Right atrium auricular region (tissue), 2 donors: Measurements from ENCODE around the gene TOR1AIP1. TPM values are rescaled to one million over a fixed set of nuclear protein-coding genes. Genes with fewer than 3 reads are reported as not detected.
"Not testable (repeated sequence)": the region's sequence is repeated elsewhere in the genome, so short reads cannot be mapped to it uniquely, and the experiment has no call there.

ENCODE experiments used
- DNase-seq: peaks from one replicate; pipeline ENCODE4 v3.0.0-alpha.2; 2019; ENCODE audit warnings: low spot score
- H3K27ac ChIP-seq, 2 donors: fragments of 200-600 bp; sonication (generic); 1 replicate in 1 of 2; 2 replicates in 1 of 2; pipeline ENCODE4 v1.5.1; 2016 to 2019
- H3K27me3 ChIP-seq, 2 donors: fragments of 200-600 bp; sonication (generic); one replicate each; pipeline versions ENCODE4 v1.5.1 to v1.6.0; 2017 to 2019
- H3K36me3 ChIP-seq: fragments of 200-600 bp; sonication (generic); one replicate; pipeline ENCODE4 v1.5.1; 2016
- H3K4me1 ChIP-seq, 2 donors: fragments of 200-600 bp; sonication (generic); one replicate each; pipeline versions ENCODE4 v1.5.1 to v1.6.0; 2017 to 2019
- H3K4me3 ChIP-seq, 2 donors: fragments of 200-600 bp; sonication (generic); 1 replicate in 1 of 2; 2 replicates in 1 of 2; pipeline ENCODE4 v1.5.1; 2017 to 2019; ENCODE audit warnings: mild to moderate bottlenecking in 1 of 2, moderate library complexity in 1 of 2
- H3K9me3 ChIP-seq, 2 donors: fragments of 200-600 bp; sonication (generic); one replicate each; pipeline ENCODE4 v1.5.1; 2019
- CTCF ChIP-seq, 2 donors: fragments of 200-600 bp; sonication (generic); IDR thresholded peaks; one replicate each; pipeline ENCODE4 v1.5.1; 2019; ENCODE audit warnings: antibody characterized with exemption in 2 of 2
- total RNA-seq, 2 donors: library from RNA; depleted of rRNA; stranded (reverse); fragments of >200 nt; gene quantifications; one replicate each; pipeline ENCODE4 v1.1.0, GENCODE V29; 2016

The TOR1AIP1 gene
- total RNA-seq, 2 donors from 2014 or later = 66.7 to 72.1 TPM

- Histone ChIP-seq H3K9me3 (no peaks in the 10 kb centered on the region), H3K4me3 (peak overlapping the region; percentile 96 to 98), H3K27me3 (no peaks in the 10 kb centered on the region), H3K36me3 (no peaks in the 10 kb centered on the region), H3K27ac (peak overlapping the region; percentile 98 to 99), H3K4me1 (peaks cover 0 to 35% of the 10 kb centered on the region in 2 donors)
- no peak for TF ChIP-seq CTCF (IDR thresholded peaks at IDR 0.05)
- no peak for DNase-seq
These were observed 73.2 kb downstream of the TOR1AIP1 start for GRCh38 chr1:179955287-179955680.

GRCh38 chr1:179955731-179956130 lies 73.6 kb downstream of the TOR1AIP1 start:
- no peak for TF ChIP-seq CTCF (IDR thresholded peaks at IDR 0.05)
- DNase-seq = no peak
- Histone ChIP-seq H3K4me3 (peak overlapping the region; percentile 96 to 98), H3K36me3 (no peaks in the 10 kb centered on the region), H3K27ac (peak overlapping the region; percentile 98 to 99), H3K9me3 (no peaks in the 10 kb centered on the region), H3K27me3 (no peaks in the 10 kb centered on the region), H3K4me1 (peaks cover 0 to 35% of the 10 kb centered on the region in 2 donors)

- no peak overlapping the region for H3K4me3 ChIP-seq
- peaks cover 0 to 31% of the 10 kb centered on the region in 2 donors for H3K4me1 ChIP-seq
- TF ChIP-seq CTCF (IDR thresholded peaks at IDR 0.05) = no peak
- DNase-seq = no peak
- H3K36me3 ChIP-seq = no peaks in the 10 kb centered on the region
- no peaks in the 10 kb centered on the region for H3K9me3 ChIP-seq
- no peaks in the 10 kb centered on the region for H3K27me3 ChIP-seq
- no peak overlapping the region for H3K27ac ChIP-seq
These were observed 76.3 kb downstream of the TOR1AIP1 start for GRCh38 chr1:179958359-179958758.

GRCh38 chr1:179962168-179962567 lies 80.1 kb downstream of the TOR1AIP1 start:
- H3K4me3 ChIP-seq, H3K36me3 ChIP-seq, DNase-seq, H3K9me3 ChIP-seq, H3K27ac ChIP-seq, H3K27me3 ChIP-seq: not testable (repeated sequence)
- H3K4me1 ChIP-seq = peaks cover 0 to 23% of the 10 kb centered on the region in 2 donors

- DNase-seq = no peak
- Histone ChIP-seq H3K9me3 (no peaks in the 10 kb centered on the region), H3K27me3 (no peaks in the 10 kb centered on the region), H3K4me1 (peaks cover 0 to 35% of the 10 kb centered on the region in 2 donors), H3K36me3 (no peaks in the 10 kb centered on the region), H3K4me3 (no peak overlapping the region), H3K27ac (no peak overlapping the region)
- TF ChIP-seq CTCF (IDR thresholded peaks at IDR 0.05) = no peak
These were observed 84.5 kb downstream of the TOR1AIP1 start for GRCh38 chr1:179966551-179966950.

- no peak overlapping the region for H3K4me3 ChIP-seq
- DNase-seq = no peak
These were observed 86.4 kb downstream of the TOR1AIP1 start for GRCh38 chr1:179968284-179968993.

More at GRCh38 chr1:179968284-179968993, 86.4 kb downstream of the TOR1AIP1 start:
- Histone ChIP-seq H3K36me3 (no peaks in the 10 kb centered on the region), H3K4me1 (peaks cover 0 to 46% of the 10 kb centered on the region in 2 donors), H3K27me3 (no peaks in the 10 kb centered on the region), H3K27ac (peak overlapping the region; percentile 78 to 85), H3K9me3 (no peaks in the 10 kb centered on the region)
- no peak for TF ChIP-seq CTCF (IDR thresholded peaks at IDR 0.05)
